PC-3 (cell line): Measurements from ENCODE around the gene LRRC49. TPM values are rescaled to one million over a fixed set of nuclear protein-coding genes. Genes with fewer than 3 reads are reported as not detected.

ENCODE experiments used
- ATAC-seq: fragments of 200-7000 bp; cut with Tn5 transposase; 2 replicates; pipeline ENCODE4 v1.9.1; 2020; ENCODE audit warnings: mild to moderate bottlenecking, moderate library complexity
- BruUV-seq: library from RNA; stranded (reverse); fragments of 400-500 nt; replicated peaks from 2 replicates; lab custom pipeline; 2021; lab: Mats Ljungman, UMichigan
- CTCF ChIA-PET: fragments of 300-600 bp; sonication (Branson Sonifier 250); formaldehyde crosslinking; loops from one replicate; lab custom pipeline; 2022; ENCODE audit warnings: antibody characterized with exemption; lab: Charles Lee
- POLR2A ChIA-PET: fragments of 300-600 bp; sonication (Branson Sonifier 250); formaldehyde crosslinking; loops from one replicate; lab custom pipeline; 2022; ENCODE audit warnings: antibody characterized with exemption; ENCODE audit not compliant: unreplicated experiment; lab: Charles Lee
- DNase-seq: peaks from one replicate; pipeline ENCODE4 v3.0.0-alpha.2; 2015
- H2AFZ ChIP-seq: fragments of 300-600 bp; sonication (generic); 2 replicates; pipeline ENCODE4 v1.6.0; 2016; ENCODE audit warnings: antibody characterized with exemption, low read length
- H3F3A ChIP-seq: fragments of 300-600 bp; sonication (generic); one replicate; pipeline ENCODE4 v1.6.0; 2017; ENCODE audit warnings: antibody characterized with exemption, low read length, control low read depth, mild to moderate bottlenecking; ENCODE audit not compliant: unreplicated experiment
- H3K27ac ChIP-seq: fragments of 300-600 bp; sonication (generic); 2 replicates; pipeline ENCODE4 v1.5.1; 2016; ENCODE audit warnings: mild to moderate bottlenecking, low read length
- H3K27me3 ChIP-seq: fragments of 300-600 bp; sonication (generic); 2 replicates; pipeline ENCODE4 v1.6.1; 2016; ENCODE audit warnings: low read length, mixed read lengths
- H3K36me3 ChIP-seq: fragments of 300-600 bp; sonication (generic); 2 replicates; pipeline ENCODE4 v1.6.1; 2016; ENCODE audit warnings: low read depth, mixed run types, low read length, mixed read lengths
- H3K4me1 ChIP-seq: fragments of 300-600 bp; sonication (generic); 2 replicates; pipeline ENCODE4 v1.5.1; 2016; ENCODE audit warnings: low read length; ENCODE audit not compliant: insufficient read depth
- H3K4me2 ChIP-seq: fragments of 300-600 bp; sonication (generic); 2 replicates; pipeline ENCODE4 v1.6.0; 2016; ENCODE audit warnings: low read length
- H3K4me3 ChIP-seq: fragments of 300-600 bp; sonication (generic); 2 replicates; pipeline ENCODE4 v1.5.1; 2016; ENCODE audit warnings: mild to moderate bottlenecking, low read length, mixed read lengths
- H3K79me2 ChIP-seq: fragments of 300-600 bp; sonication (generic); 2 replicates; pipeline ENCODE4 v1.6.1; 2017; ENCODE audit warnings: low read length, mixed read lengths
- H3K9ac ChIP-seq: fragments of 300-600 bp; sonication (generic); 2 replicates; pipeline ENCODE4 v1.6.0; 2016; ENCODE audit warnings: mild to moderate bottlenecking, low read length
- H3K9me2 ChIP-seq: fragments of 300-600 bp; sonication (generic); replicated peaks from 2 replicates; pipeline ENCODE4 v1.6.1; 2016; ENCODE audit warnings: mixed run types, low read length, mixed read lengths
- H3K9me3 ChIP-seq: fragments of 300-600 bp; sonication (generic); 2 replicates; pipeline ENCODE4 v1.6.1; 2016; ENCODE audit warnings: low read length, mixed read lengths
- H4K20me1 ChIP-seq: fragments of 300-600 bp; sonication (generic); 2 replicates; pipeline ENCODE4 v1.6.1; 2016; ENCODE audit warnings: low read length, mixed read lengths
- EZH2 ChIP-seq: fragments of 300-600 bp; sonication (generic); IDR thresholded peaks from one replicate; pipeline ENCODE4 v1.6.1; 2017; ENCODE audit warnings: antibody characterized with exemption, mild to moderate bottlenecking, low read length; ENCODE audit not compliant: unreplicated experiment
- EZH2phosphoT487 ChIP-seq: fragments of 300-600 bp; sonication (generic); IDR thresholded peaks from 2 replicates; pipeline ENCODE4 v1.6.1; 2018; ENCODE audit warnings: mild to moderate bottlenecking, antibody characterized with exemption, low read length, borderline replicate concordance
- intact Hi-C: fragments of 100-400 bp; cut with micrococcal nuclease; formaldehyde crosslinking; loops from 2 replicates; pipeline ENCODE4 v1.9.0; 2023
- total RNA-seq: library from RNA; depleted of rRNA; stranded (reverse); fragments of >200 nt; gene quantifications from 2 replicates; pipeline ENCODE4 v1.2.3, GENCODE V29; 2014
- TF ChIP-seq, protein P1 (sequence below): fragments of 300-600 bp; sonication (generic); conservative IDR thresholded peaks from 2 replicates; pipeline ENCODE4 v1.5.1; 2017; ENCODE audit warnings: antibody characterized with exemption, low read depth, mild to moderate bottlenecking, low read length

LRRC49 gene
- total RNA-seq, 1 experiment from 2014 or later, result 7.7 TPM

DNA sequence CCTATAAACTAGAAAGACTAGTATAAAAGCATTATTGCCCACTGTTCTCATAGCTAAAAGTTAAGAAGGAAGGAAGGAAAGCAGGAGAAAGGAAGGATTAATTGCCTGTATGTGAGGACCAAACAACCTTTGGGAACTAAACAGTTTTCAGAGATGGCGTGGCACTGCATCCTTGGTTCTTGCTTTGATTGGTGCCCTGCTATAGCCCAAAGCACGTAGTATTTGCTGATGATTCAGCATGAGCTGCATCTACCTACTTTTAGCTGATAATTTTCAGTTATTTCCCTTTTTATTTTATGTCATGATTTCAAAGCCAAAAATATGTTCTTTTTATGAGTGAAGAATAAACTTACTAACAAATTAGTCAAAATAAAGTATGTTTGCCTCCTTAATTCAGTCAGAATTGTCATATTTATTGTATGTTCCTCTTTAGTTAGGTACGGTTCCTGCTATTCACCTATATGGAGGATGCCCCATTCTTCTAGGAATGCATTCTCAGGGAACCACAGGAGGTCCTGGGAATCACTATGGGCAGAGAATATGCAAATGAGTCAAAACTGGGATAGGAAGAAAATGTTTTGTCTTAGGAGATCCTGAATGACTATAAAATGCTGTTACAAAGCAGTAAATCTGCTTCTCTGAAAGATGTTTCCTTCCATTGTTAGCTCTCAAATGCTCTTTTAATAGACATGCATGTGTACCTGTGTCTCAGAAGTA, 157.2 kb downstream of the LRRC49 start:
- peak overlapping the region; percentile 87 for H3K27ac ChIP-seq
- BruUV-seq, result no TSS peak
- intact Hi-C loops, result no loop called here

DNA sequence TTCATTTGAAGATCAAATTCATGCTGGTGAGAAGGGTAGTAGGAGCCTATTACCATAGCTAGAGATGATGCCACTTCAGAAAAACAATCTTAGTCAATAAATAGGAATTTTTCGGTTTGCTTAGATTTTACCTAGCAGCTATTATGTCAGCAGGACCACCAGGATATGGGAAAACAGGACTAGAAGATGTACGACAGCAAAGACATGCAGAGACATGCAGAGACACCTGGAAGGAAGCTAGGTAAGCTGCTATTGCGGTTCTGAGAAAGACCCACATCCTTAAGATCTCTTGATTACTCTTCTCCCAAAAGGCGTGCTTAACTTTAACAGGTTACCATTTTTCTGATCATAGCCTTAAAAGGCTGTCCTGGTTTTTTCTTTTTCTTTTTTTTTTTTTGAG, 157.8 kb downstream of the LRRC49 start:
- peaks cover 12% of the 10 kb centered on the region for H3F3A ChIP-seq
- H3K27ac ChIP-seq, result peak overlapping the region; percentile 87
- peaks cover 65% of the 10 kb centered on the region for H3K4me1 ChIP-seq
- H3K4me2 ChIP-seq, result peak overlapping the region; percentile 49
- ATAC-seq (no peak), DNase-seq (no peak)
- H4K20me1 ChIP-seq, result no peaks in the 10 kb centered on the region
- intact Hi-C loops, result no loop called here
- BruUV-seq, result no TSS peak
- CTCF ChIA-PET, result no interaction called here
- no peak overlapping the region for H3K4me3 ChIP-seq
- no peak for TF ChIP-seq EZH2phosphoT487
- TF ChIP-seq EZH2, result no peak
- TF ChIP-seq, protein P1, sequence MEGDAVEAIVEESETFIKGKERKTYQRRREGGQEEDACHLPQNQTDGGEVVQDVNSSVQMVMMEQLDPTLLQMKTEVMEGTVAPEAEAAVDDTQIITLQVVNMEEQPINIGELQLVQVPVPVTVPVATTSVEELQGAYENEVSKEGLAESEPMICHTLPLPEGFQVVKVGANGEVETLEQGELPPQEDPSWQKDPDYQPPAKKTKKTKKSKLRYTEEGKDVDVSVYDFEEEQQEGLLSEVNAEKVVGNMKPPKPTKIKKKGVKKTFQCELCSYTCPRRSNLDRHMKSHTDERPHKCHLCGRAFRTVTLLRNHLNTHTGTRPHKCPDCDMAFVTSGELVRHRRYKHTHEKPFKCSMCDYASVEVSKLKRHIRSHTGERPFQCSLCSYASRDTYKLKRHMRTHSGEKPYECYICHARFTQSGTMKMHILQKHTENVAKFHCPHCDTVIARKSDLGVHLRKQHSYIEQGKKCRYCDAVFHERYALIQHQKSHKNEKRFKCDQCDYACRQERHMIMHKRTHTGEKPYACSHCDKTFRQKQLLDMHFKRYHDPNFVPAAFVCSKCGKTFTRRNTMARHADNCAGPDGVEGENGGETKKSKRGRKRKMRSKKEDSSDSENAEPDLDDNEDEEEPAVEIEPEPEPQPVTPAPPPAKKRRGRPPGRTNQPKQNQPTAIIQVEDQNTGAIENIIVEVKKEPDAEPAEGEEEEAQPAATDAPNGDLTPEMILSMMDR, result no peak
- no peaks in the 10 kb centered on the region for H3K9me2 ChIP-seq
- no peak overlapping the region for H2AFZ ChIP-seq
- POLR2A ChIA-PET, result no interaction called here
- no peaks in the 10 kb centered on the region for H3K36me3 ChIP-seq
- H3K9ac ChIP-seq, result peak overlapping the region; percentile 11; the same call in 1 of the 2 replicates
- H3K79me2 ChIP-seq, result no peaks in the 10 kb centered on the region
- H3K9me3 ChIP-seq, result no peaks in the 10 kb centered on the region
- no peaks in the 10 kb centered on the region for H3K27me3 ChIP-seq

More for the DNA sequence above, 157.2 kb downstream of the LRRC49 start:
- no peaks in the 10 kb centered on the region for H4K20me1 ChIP-seq
- H3K79me2 ChIP-seq, result no peaks in the 10 kb centered on the region
- ChIA-PET CTCF (no interaction called here), POLR2A (interaction anchor here (0.6 to 0.8 kb wide), 3 partner anchors 28 to 246 kb away, joined by 4 to 5 read pairs (median 4); no protein-coding TSS in a partner anchor)
- H3K27me3 ChIP-seq, result no peaks in the 10 kb centered on the region
- H3K9ac ChIP-seq, result peak overlapping the region; percentile 65
- H3K9me3 ChIP-seq, result no peaks in the 10 kb centered on the region
- H3K4me2 ChIP-seq, result peak overlapping the region; percentile 49
- H3K4me3 ChIP-seq, result no peak overlapping the region
- peaks cover 59% of the 10 kb centered on the region for H3K4me1 ChIP-seq
- no peak overlapping the region for H2AFZ ChIP-seq
- TF ChIP-seq EZH2phosphoT487 (no peak), EZH2 (no peak)
- TF ChIP-seq, protein P1, result no peak
- no peaks in the 10 kb centered on the region for H3K36me3 ChIP-seq
- no peaks in the 10 kb centered on the region for H3K9me2 ChIP-seq
- H3F3A ChIP-seq, result peaks cover 12% of the 10 kb centered on the region
- DNase-seq (peak; percentile 71), ATAC-seq (peak; percentile 60)

DNA sequence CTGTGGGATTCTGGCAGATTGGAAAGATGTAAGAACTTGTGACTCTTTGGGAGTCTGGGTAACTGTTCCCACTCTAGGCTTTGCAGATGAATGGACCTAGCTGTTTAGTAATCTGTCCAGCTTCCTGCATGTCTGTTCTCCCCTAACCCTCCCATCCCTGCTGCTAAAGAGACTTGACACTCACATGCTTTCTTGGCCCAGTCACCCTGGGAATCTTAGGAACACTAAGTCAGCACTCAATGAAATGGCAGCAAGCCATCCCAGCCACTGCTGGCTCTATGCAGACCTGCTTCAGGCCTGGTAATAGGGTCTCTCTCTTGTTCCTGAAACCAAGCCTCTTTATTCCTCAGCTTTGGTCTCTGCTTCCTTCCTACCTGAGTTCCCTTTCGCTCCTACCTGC, 158.9 kb downstream of the LRRC49 start:
- Histone ChIP-seq H3K27me3 (no peaks in the 10 kb centered on the region), H3F3A (peaks cover 12% of the 10 kb centered on the region), H3K4me3 (no peak overlapping the region), H3K27ac (0 out of 2 replicates have a peak overlapping the region, but pooled peaks have one; percentile 27), H2AFZ (no peak overlapping the region), H3K4me2 (no peak overlapping the region), H3K9me3 (no peaks in the 10 kb centered on the region; the same call in 1 of the 2 replicates), H3K9me2 (no peaks in the 10 kb centered on the region), H3K9ac (no peak overlapping the region), H3K79me2 (no peaks in the 10 kb centered on the region), H3K4me1 (peaks cover 69% of the 10 kb centered on the region), H3K36me3 (no peaks in the 10 kb centered on the region; the same call in 1 of the 2 replicates), H4K20me1 (no peaks in the 10 kb centered on the region)
- ChIA-PET POLR2A (no interaction called here), CTCF (no interaction called here)
- no peak for ATAC-seq
- TF ChIP-seq EZH2phosphoT487 (no peak), EZH2 (no peak)
- TF ChIP-seq, protein P1, result no peak
- BruUV-seq, result no TSS peak
- intact Hi-C loops, result no loop called here
- peak; percentile 16 for DNase-seq
